B cell (primary cell): ENCODE data around the gene CLCNKB. TPM values are rescaled to one million over a fixed set of nuclear protein-coding genes. Genes with fewer than 3 reads are reported as not detected.
A peak's percentile ranks its signal among the peaks of the same experiment; 100 is the strongest.
"Not testable (repeated sequence)": the region's sequence is repeated elsewhere in the genome, so short reads cannot be mapped to it uniquely, and the experiment has no call there.

ENCODE experiments used
- ATAC-seq: fragments of 200-7000 bp; cut with Tn5 transposase; one replicate; pipeline ENCODE4 v1.10.0; 2021; ENCODE audit warnings: low read depth, mild to moderate bottlenecking, moderate number of reproducible peaks, moderate library complexity
- CTCF ChIA-PET: fragments of 350-600 bp; sonication (Branson Sonifier 250); formaldehyde crosslinking; loops from one replicate; lab custom pipeline; 2021; ENCODE audit warnings: antibody characterized with exemption, inconsistent platforms; lab: Charles Lee
- POLR2A ChIA-PET: fragments of 350-600 bp; sonication (Branson Sonifier 250); formaldehyde crosslinking; loops from one replicate; lab custom pipeline; 2021; ENCODE audit warnings: antibody characterized with exemption; lab: Charles Lee
- DNase-seq: peaks from one replicate; pipeline ENCODE4 v3.0.0; 2013
- H2AFZ ChIP-seq: 2 replicates; pipeline ENCODE4 v1.6.1; 2012; ENCODE audit warnings: mild to moderate bottlenecking, low read depth, low read length; ENCODE audit not compliant: insufficient read depth, poor library complexity, severe bottlenecking
- H3K27ac ChIP-seq, 2 donors: 1 replicate in 1 of 2; 2 replicates in 1 of 2; pipeline ENCODE4 v1.5.1; 2012 to 2013; ENCODE audit warnings: low read length in 2 of 2, mild to moderate bottlenecking in 2 of 2, moderate library complexity in 1 of 2
- H3K27me3 ChIP-seq, 4 experiments: fragments of 200-600 bp in 1 of 4; sonication (generic) in 1 of 4; replicated peaks in 1 of 4; 1 replicate in 2 of 4; 2 replicates in 2 of 4; pipeline versions ENCODE4 v1.6.1 to v1.7.0; 2013 to 2016; ENCODE audit warnings: low read length in 3 of 4, mild to moderate bottlenecking in 2 of 4, mixed read lengths in 1 of 4, moderate library complexity in 1 of 4; ENCODE audit not compliant: insufficient read depth in 4 of 4, control insufficient read depth in 3 of 4; ENCODE audit errors: control extremely low read depth in 1 of 4
- H3K36me3 ChIP-seq, 2 experiments: replicated peaks in 1 of 2; 1 replicate in 1 of 2; 2 replicates in 1 of 2; pipeline versions ENCODE4 v1.6.1 to v1.7.1; 2013; ENCODE audit warnings: low read length in 1 of 2; ENCODE audit not compliant: insufficient read depth in 2 of 2, control insufficient read depth in 1 of 2; ENCODE audit errors: control extremely low read depth in 1 of 2, extremely low read depth in 1 of 2
- H3K4me1 ChIP-seq, 2 donors: fragments of 200-600 bp in 1 of 2; sonication (generic) in 1 of 2; 1 replicate in 1 of 2; 2 replicates in 1 of 2; pipeline versions ENCODE4 v1.5.1 to v1.6.1; 2013 to 2017; ENCODE audit warnings: low read length in 2 of 2; ENCODE audit not compliant: control insufficient read depth in 2 of 2, insufficient read depth in 2 of 2
- H3K4me2 ChIP-seq: replicated peaks from 2 replicates; pipeline ENCODE3; 2012; ENCODE audit warnings: mild to moderate bottlenecking, low read depth, low read length; ENCODE audit not compliant: poor library complexity, severe bottlenecking
- H3K4me3 ChIP-seq, 5 experiments: fragments of 200-600 bp in 1 of 5; sonication (generic) in 1 of 5; 1 replicate in 3 of 5; 2 replicates in 2 of 5; pipeline versions ENCODE4 v1.5.1 to v1.7.0; 2011 to 2016; ENCODE audit warnings: low read length in 4 of 5, mild to moderate bottlenecking in 4 of 5, low read depth in 2 of 5, control low read depth in 1 of 5, moderate library complexity in 1 of 5; ENCODE audit not compliant: insufficient read depth in 1 of 5; ENCODE audit errors: control extremely low read depth in 1 of 5, extremely low read depth in 1 of 5
- H3K79me2 ChIP-seq: fragments of 200-600 bp; sonication (generic); one replicate; pipeline ENCODE4 v1.6.0; 2016; ENCODE audit warnings: low read length; ENCODE audit not compliant: control insufficient read depth, insufficient read depth
- H3K9ac ChIP-seq: fragments of 200-600 bp; sonication (generic); 2 replicates; pipeline ENCODE4 v1.6.1; 2017; ENCODE audit warnings: mild to moderate bottlenecking, low read length, moderate library complexity
- H3K9me3 ChIP-seq, 3 donors: one replicate each; pipeline versions ENCODE4 v1.6.1 to v1.7.1; 2013; ENCODE audit warnings: low read length in 2 of 3; ENCODE audit not compliant: control insufficient read depth in 2 of 3, insufficient read depth in 1 of 3; ENCODE audit errors: control extremely low read depth in 1 of 3
- H4K20me1 ChIP-seq: 2 replicates; pipeline ENCODE4 v1.6.0; 2012; ENCODE audit warnings: mild to moderate bottlenecking, low read length; ENCODE audit not compliant: insufficient read depth, control insufficient read depth, poor library complexity, severe bottlenecking
- H3K27ac Mint-ChIP-seq: one replicate; pipeline ENCODE4 v1.8.0; 2021; ENCODE audit warnings: mixed read lengths
- H3K27me3 Mint-ChIP-seq: one replicate; pipeline ENCODE4 v1.8.0; 2021; ENCODE audit warnings: mixed read lengths
- H3K4me1 Mint-ChIP-seq: one replicate; pipeline ENCODE4 v1.8.0; 2021; ENCODE audit warnings: mixed read lengths
- H3K4me3 Mint-ChIP-seq: one replicate; pipeline ENCODE4 v1.8.0; 2021; ENCODE audit warnings: mixed read lengths
- H3K9me3 Mint-ChIP-seq: one replicate; pipeline ENCODE4 v1.8.0; 2022; ENCODE audit warnings: mixed read lengths; ENCODE audit not compliant: insufficient read depth
- CTCF ChIP-seq: fragments of 200-600 bp; IDR thresholded peaks from one replicate; pipeline ENCODE4 v1.8.0; 2022; ENCODE audit warnings: antibody characterized with exemption, mild to moderate bottlenecking
- EZH2 ChIP-seq: IDR thresholded peaks from 2 replicates; pipeline ENCODE4 v1.6.1; 2012; ENCODE audit warnings: borderline replicate concordance, low read depth, mild to moderate bottlenecking, moderate library complexity, low read length; ENCODE audit not compliant: insufficient read depth, poor library complexity, severe bottlenecking
- WGBS: methylation state at CpG from one replicate; pipeline ENCODE4 v1.1.5; 2013; ENCODE audit warnings: missing lambda C conversion rate; ENCODE audit not compliant: insufficient coverage; 5-methylcytosine and 5-hydroxymethylcytosine counted together
- intact Hi-C: fragments of 100-400 bp; cut with micrococcal nuclease; formaldehyde crosslinking; loops from one replicate; pipeline ENCODE4 v1.10.0; 2022
- polyA plus RNA-seq: library from polyadenylated mRNA; depleted of rRNA; stranded (reverse); fragments of >200 nt; gene quantifications from 2 replicates; pipeline ENCODE4 v1.2.3, GENCODE V29; 2012
- total RNA-seq, 2 donors: library from RNA; stranded (reverse); fragments of 120-200 nt in 1 of 2; gene quantifications; 1 replicate in 1 of 2; 2 replicates in 1 of 2; pipeline versions ENCODE4 v1.2.3 to v1.2.4, GENCODE V29; 2013 to 2022

CLCNKB gene
- total and polyA plus RNA-seq, 2 donors (not counting 1 experiment from before 2014, with no cell fraction given): not detected

DNA sequence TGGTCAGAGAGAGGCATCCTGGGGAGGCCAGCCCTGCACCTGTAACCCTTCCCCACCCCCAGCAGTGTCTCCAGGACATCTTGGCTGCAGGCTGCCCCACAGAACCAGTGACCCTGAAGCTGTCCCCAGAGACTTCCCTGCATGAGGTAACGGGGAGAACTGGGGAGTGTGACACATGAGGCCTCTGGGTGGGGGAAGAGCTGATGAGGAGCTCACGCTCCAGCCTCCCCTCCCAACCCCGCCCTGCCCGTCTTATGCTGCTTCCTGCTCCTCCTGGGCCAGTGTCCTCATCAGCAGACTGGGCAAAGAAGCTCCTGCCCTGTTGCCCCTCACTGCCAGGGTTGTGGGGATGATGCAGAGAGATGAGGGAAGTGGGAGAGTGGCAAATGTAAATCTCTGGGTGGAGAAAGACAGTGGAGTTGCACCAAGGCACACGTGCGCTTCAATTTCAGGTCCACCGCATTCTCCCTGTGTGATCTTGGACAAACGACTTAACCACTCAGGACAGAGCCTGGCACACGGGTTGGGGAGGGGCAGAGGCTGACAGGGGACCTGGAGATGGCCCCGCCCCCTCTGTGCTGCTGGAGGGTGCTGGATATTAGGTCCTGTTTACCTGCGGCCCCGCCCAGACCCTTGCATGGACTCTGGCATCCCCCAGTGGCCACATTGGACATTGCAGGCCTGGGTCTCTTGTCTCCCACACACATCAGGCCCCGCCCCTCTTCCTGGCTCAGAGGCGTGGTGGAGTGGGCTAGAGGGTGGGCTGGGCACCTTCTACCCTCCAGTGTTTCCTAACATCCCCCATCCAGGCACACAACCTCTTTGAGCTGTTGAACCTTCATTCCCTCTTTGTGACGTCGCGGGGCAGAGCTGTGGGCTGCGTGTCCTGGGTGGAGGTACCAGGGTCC lies 12.3 kb downstream of the CLCNKB start:
- Histone ChIP-seq H3K9me3 (no peaks in the 10 kb centered on the region), H3K27me3 (peaks cover 0 to 2% (median 0%) of the 10 kb centered on the region in 4 experiments), H3K79me2 (no peaks in the 10 kb centered on the region), H3K4me1 (peaks cover 4 to 5% of the 10 kb centered on the region in 2 donors), H3K36me3 (no peaks in the 10 kb centered on the region), H3K27ac (no peak overlapping the region), H3K9ac (no peak overlapping the region), H3K4me2 (peak overlapping the region; percentile 38), H2AFZ (peak overlapping the region; percentile 51), H4K20me1 (no peaks in the 10 kb centered on the region), H3K4me3 (no peak overlapping the region)
- DNase-seq: peak; percentile 91
- intact Hi-C loops: loop anchor here (1.0 kb wide), 4 partner anchors 47 to 264 kb away; no protein-coding TSS in a partner anchor
- peak; percentile 100 for ATAC-seq
- 57% methylated on average over 9 of the region's 18 CpGs for WGBS
- no peak overlapping the region for H3K27ac Mint-ChIP-seq
- H3K4me3 Mint-ChIP-seq: no peak overlapping the region
- POLR2A ChIA-PET: no interaction called here
- peaks cover 9% of the 10 kb centered on the region for H3K27me3 Mint-ChIP-seq
- no peaks in the 10 kb centered on the region for H3K9me3 Mint-ChIP-seq
- peaks cover 6% of the 10 kb centered on the region for H3K4me1 Mint-ChIP-seq
- TF ChIP-seq CTCF (peak; percentile 74), EZH2 (no peak)
- CTCF ChIA-PET: interaction anchor here (0.7 to 3.7 kb wide), 14 partner anchors 12 to 265 kb away, joined by 3 to 27 read pairs (median 5); partner anchors contain the start of gene CLCNKB

DNA sequence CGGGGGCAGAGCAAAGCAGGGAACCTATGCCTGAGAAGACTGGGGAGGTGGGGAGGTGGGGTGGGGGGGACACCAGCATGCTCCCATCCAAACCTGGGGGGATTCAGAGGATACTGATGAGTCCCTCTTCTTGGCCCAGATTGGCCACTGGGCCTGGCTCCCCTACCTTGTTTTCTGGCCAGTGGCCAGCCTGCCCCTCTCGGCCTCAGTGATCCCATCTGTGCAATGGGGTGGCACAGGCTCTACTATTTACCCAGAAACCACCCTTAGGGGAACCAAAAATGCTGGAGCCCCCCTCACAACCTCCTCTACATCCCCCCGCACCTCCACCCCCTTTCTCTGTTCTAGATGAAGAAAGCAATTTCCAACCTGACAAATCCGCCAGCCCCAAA lies 12.9 kb downstream of the CLCNKB start:
- H2AFZ ChIP-seq, ATAC-seq, H3K27ac Mint-ChIP-seq, H3K27me3 ChIP-seq, H3K4me1 ChIP-seq, H3K4me2 ChIP-seq, H3K4me3 ChIP-seq, H3K27ac ChIP-seq, DNase-seq, POLR2A ChIA-PET, H3K9me3 Mint-ChIP-seq, H3K9ac ChIP-seq, H3K4me3 Mint-ChIP-seq, H3K9me3 ChIP-seq, H4K20me1 ChIP-seq, H3K79me2 ChIP-seq, H3K4me1 Mint-ChIP-seq, H3K36me3 ChIP-seq: not testable (repeated sequence)
- WGBS: 86% methylated on average over 2 of the region's 4 CpGs
- intact Hi-C loops: loop anchor here (1.0 kb wide), 4 partner anchors 47 to 264 kb away; no protein-coding TSS in a partner anchor
- peaks cover 12% of the 10 kb centered on the region for H3K27me3 Mint-ChIP-seq
- CTCF ChIA-PET: interaction anchor here (0.6 to 3.7 kb wide), 6 partner anchors 46 to 265 kb away, joined by 3 to 27 read pairs (median 10); no protein-coding TSS in a partner anchor

DNA sequence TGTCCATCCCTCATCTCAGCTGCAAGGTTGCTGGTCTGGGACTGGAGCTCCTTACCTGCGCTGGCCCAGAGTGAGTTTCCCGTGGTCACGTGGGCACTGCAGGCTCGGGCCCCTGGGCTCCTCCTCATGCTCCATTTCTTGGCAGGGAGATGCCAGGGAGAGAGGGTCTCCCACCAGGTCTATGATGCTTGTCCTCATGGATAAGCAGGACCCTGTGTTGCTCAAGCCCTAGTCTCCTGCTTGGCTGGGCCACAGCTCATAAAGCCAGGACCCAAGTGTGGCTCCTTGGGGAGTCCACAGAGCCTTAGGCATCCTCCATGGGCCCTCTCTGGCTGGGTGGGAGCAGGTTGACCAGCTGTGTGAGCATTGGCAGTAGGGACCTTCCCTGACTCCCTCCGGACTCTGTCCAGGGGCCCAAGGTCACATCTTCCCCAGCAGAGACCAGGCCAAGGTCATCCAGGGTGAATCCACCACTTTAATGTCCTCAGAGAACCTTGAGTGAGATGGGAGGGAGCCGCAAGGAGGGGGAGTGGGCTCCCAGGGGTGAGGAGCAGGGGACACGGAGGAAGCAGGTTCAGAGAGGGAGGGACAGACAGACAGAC lies 13.8 kb downstream of the CLCNKB start:
- H3K79me2 ChIP-seq, H3K9me3 ChIP-seq, H3K4me3 ChIP-seq, H3K4me1 ChIP-seq, H2AFZ ChIP-seq, H3K9me3 Mint-ChIP-seq, H3K36me3 ChIP-seq, H4K20me1 ChIP-seq, H3K4me3 Mint-ChIP-seq, ATAC-seq, H3K27me3 ChIP-seq, H3K27ac ChIP-seq, H3K4me2 ChIP-seq, intact Hi-C loops, H3K4me1 Mint-ChIP-seq, POLR2A ChIA-PET, H3K27ac Mint-ChIP-seq, H3K9ac ChIP-seq, DNase-seq: not testable (repeated sequence)
- 90% methylated on average over 5 of the region's 7 CpGs for WGBS
- H3K27me3 Mint-ChIP-seq: peaks cover 12% of the 10 kb centered on the region
- CTCF ChIA-PET: interaction anchor here (0.6 to 3.7 kb wide), 4 partner anchors 49 to 266 kb away, joined by 3 to 27 read pairs (median 12); no protein-coding TSS in a partner anchor
